Cardiac fibroblast (primary cell): ENCODE data around the gene TGM2.

Experiments used
- DNase-seq, 2 donors: peaks; one replicate each; pipeline versions ENCODE4 v3.0.0 to v3.0.0-alpha.2; 2010; ENCODE audit warnings: low read depth in 2 of 2
- H3K4me3 ChIP-seq, 2 donors: replicated peaks in 1 of 2; 1 replicate in 1 of 2; 2 replicates in 1 of 2; pipeline ENCODE4 v1.5.1; 2011; ENCODE audit warnings: low read depth in 2 of 2, low read length in 2 of 2, mild to moderate bottlenecking in 2 of 2, moderate library complexity in 1 of 2
- CTCF ChIP-seq: IDR thresholded peaks from one replicate; pipeline ENCODE4 v1.5.1; 2011; ENCODE audit warnings: low read depth, mild to moderate bottlenecking, low read length, inconsistent platforms

TGM2 gene

DNA sequence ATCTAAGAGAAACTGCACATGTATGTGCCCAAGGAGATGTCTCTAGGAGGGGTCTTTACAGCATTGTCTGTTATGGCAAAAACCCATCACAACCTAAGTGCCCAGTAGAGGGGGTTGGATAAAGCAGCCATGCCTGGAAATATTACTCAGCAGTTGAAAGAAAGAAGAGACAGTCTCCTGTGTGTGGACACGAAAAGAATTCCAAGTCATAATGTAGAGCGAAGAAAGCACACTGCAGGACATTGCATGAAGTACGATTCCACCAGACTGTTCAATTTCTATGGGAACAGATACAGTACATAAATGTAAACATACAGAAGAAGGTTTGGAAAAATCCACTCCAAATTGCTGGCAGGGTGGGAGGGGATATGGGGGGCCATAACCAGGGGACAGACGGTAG is 7.3 kb upstream of the TGM2 start:
- TF ChIP-seq CTCF = peak; percentile 38
- peak; percentile 45 to 52 for DNase-seq
- H3K4me3 ChIP-seq = no peak overlapping the region

DNA sequence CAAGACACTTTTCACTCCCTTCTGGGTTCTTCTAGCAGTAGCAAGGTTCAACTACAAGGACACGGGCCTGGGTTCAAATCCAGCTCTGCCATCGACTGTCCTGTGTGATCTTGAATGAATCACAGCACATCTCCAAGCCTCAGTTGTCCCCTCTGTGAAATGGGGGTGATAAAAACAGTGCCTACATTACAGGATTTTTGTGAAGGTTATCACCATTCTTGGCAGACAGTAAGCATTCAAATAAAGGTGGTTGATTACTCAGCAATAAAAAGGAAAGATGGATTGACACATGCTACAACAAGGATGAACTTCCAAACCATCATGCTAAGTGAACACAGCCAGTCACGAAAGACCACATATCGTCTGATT is 6.6 kb upstream of the TGM2 start:
- no peak for DNase-seq
- no peak overlapping the region for H3K4me3 ChIP-seq

GRCh38 chr20:38170826-38171674 is 6.0 kb upstream of the TGM2 start:
- peak; percentile 33 to 43 for DNase-seq
- H3K4me3 ChIP-seq = no peak overlapping the region
- no peak for TF ChIP-seq CTCF

More for the DNA sequence above, 6.6 kb upstream of the TGM2 start:
- TF ChIP-seq CTCF = no peak

- DNase-seq = no peak
- no peak for TF ChIP-seq CTCF
- no peak overlapping the region for H3K4me3 ChIP-seq
Measured at GRCh38 chr20:38170219-38170825, 5.3 kb upstream of the TGM2 start.

- DNase-seq = no peak
- TF ChIP-seq CTCF = no peak
- no peak overlapping the region for H3K4me3 ChIP-seq
Measured at GRCh38 chr20:38169636-38170193, 4.6 kb upstream of the TGM2 start.

DNA sequence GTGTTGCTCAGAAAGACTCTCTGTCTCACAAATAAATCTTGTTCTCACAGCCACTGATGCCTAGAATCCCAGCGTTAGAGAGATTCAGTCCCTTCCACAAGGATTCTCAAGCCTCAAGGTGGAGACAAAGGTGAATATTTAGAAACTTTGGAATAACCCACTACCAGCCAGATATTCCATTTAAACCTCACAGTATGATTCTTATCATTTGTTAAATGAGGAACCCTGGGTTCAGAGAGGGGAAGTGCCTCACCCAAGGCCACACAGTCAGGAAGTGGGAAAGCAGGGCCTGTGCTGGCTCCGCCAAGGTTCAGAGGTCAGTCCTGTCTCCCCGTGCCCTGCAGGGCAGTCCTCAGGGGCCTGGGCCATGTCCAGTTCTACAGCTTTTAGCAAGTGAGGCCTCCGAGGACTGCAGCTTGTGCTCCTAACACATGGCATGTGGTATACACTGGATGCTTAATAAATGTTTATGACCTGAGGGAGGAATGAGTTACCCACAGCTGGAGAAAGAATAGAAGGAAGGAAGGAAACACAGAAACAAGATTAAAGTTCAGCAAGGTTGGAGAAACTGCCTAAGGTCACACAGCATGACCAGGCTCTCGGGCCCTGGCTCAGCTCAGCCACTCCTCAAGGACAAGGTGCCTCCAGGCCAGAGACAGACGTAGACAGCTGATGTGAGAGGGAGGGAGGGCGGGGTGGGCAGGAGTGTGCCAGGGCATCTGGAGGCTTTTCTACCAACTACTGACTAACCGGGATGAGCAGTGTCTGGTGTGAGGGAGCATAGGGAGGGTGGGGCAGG is 3.9 kb upstream of the TGM2 start:
- DNase-seq = no peak
- no peak overlapping the region for H3K4me3 ChIP-seq
- no peak for TF ChIP-seq CTCF
